Hair follicular keratinocyte (primary cell): ENCODE measurements around the gene HOGA1. TPM values are rescaled to one million over a fixed set of nuclear protein-coding genes. Genes with fewer than 3 reads are reported as not detected.

Experiments used
- total RNA-seq: library from RNA; depleted of rRNA; stranded (reverse); fragments of >200 nt; gene quantifications from 2 replicates; pipeline ENCODE4 v1.2.3, GENCODE V29; 2015

Gene HOGA1
- 0.55 and 1.2 TPM in 2 replicates for total RNA-seq

GRCh38 chr10:97584060-97584797 lies at the start of gene HOGA1:
Gene HOGA1, plus strand, starts transcription at chr10:97584389. Its CDS starts 315 bp downstream, at chr10:97584704.

GRCh38 chr10:97572214-97572989 lies 11.8 kb upstream of the HOGA1 start, which contains the start of gene ANKRD2:
Gene ANKRD2, plus strand, starts transcription at chr10:97572779. Its CDS starts 10 bp downstream, at chr10:97572789.

GRCh38 chr10:97589479-97589878 lies 5.3 kb downstream of the HOGA1 start, which contains the start of gene C10orf62:
Gene C10orf62, plus strand, starts transcription at chr10:97589721. Its CDS starts 177 bp downstream, at chr10:97589898.

GRCh38 chr10:97632949-97633884 lies 49.0 kb downstream of the HOGA1 start, which contains the start of gene MORN4:
Gene MORN4, minus strand, starts transcription at chr10:97633500. Its CDS starts 13,847 bp downstream, at chr10:97619653.

GRCh38 chr10:97640174-97640867 lies 56.1 kb downstream of the HOGA1 start, which contains the start of gene PI4K2A:
Gene PI4K2A, plus strand, starts transcription at chr10:97640671. Its CDS starts 72 bp downstream, at chr10:97640743.

Other genes starting within 250 kb of the HOGA1 start
- 9.1 and 10.2 TPM in 2 replicates for gene FRAT2, start 249.7 kb upstream of the HOGA1 start, total RNA-seq
- 24.8 and 27.3 TPM in 2 replicates for gene RRP12, start 183.0 kb upstream of the HOGA1 start, total RNA-seq
- 506 and 725 TPM in 2 replicates for gene PGAM1, start 158.2 kb upstream of the HOGA1 start, total RNA-seq
- gene EXOSC1, start 138.4 kb upstream of the HOGA1 start, total RNA-seq = 44.2 and 52.7 TPM in 2 replicates
- gene ZDHHC16, start 138.2 kb upstream of the HOGA1 start, total RNA-seq = 53.5 and 58.4 TPM in 2 replicates
- gene MMS19, start 86.0 kb upstream of the HOGA1 start, total RNA-seq = 96.5 and 110 TPM in 2 replicates
- 25.9 and 28.3 TPM in 2 replicates for gene UBTD1, start 85.5 kb upstream of the HOGA1 start, total RNA-seq
- gene ANKRD2, start 11.6 kb upstream of the HOGA1 start, total RNA-seq = 1.0 and 3.0 TPM in 2 replicates
- gene C10orf62, start 5.3 kb downstream of the HOGA1 start, total RNA-seq = not detected in 2 replicates
- gene MORN4, start 49.1 kb downstream of the HOGA1 start, total RNA-seq = 6.2 and 7.1 TPM in 2 replicates
- 43.9 and 60.5 TPM in 2 replicates for gene PI4K2A, start 56.3 kb downstream of the HOGA1 start, total RNA-seq
- gene AVPI1, start 102.9 kb downstream of the HOGA1 start, total RNA-seq = 23.0 and 23.2 TPM in 2 replicates
- 34.8 and 42.0 TPM in 2 replicates for gene MARVELD1, start 129.3 kb downstream of the HOGA1 start, total RNA-seq
- gene ZFYVE27, start 152.7 kb downstream of the HOGA1 start, total RNA-seq = 11.6 and 15.9 TPM in 2 replicates
- not detected in 2 replicates for gene SFRP5, start 187.6 kb downstream of the HOGA1 start, total RNA-seq